DOHH2 (cell line): ENCODE results near the gene ITGAX.

Experiments
- H3F3A ChIP-seq: fragments of 200-600 bp; sonication (generic), shearing (Covaris generic); 2 replicates; pipeline ENCODE4 v1.6.0; 2016; ENCODE audit warnings: antibody characterized with exemption, mild to moderate bottlenecking; ENCODE audit not compliant: control insufficient read depth, insufficient read depth
- H3K27ac ChIP-seq: fragments of 200-600 bp; sonication (generic); 2 replicates; pipeline ENCODE4 v1.5.1; 2014; ENCODE audit warnings: low read depth, mild to moderate bottlenecking, low read length, moderate library complexity
- H3K27me3 ChIP-seq: fragments of 200-600 bp; sonication (generic); 2 replicates; pipeline ENCODE4 v1.6.1; 2014; ENCODE audit warnings: mild to moderate bottlenecking, low read length, mixed read lengths; ENCODE audit not compliant: control insufficient read depth
- H3K36me3 ChIP-seq: fragments of 200-600 bp; sonication (generic); 2 replicates; pipeline ENCODE4 v1.6.1; 2014; ENCODE audit warnings: mild to moderate bottlenecking, low read length, moderate library complexity, mixed read lengths; ENCODE audit not compliant: control insufficient read depth
- H3K4me1 ChIP-seq: fragments of 200-600 bp; sonication (generic); 2 replicates; pipeline ENCODE4 v1.6.1; 2014; ENCODE audit warnings: mild to moderate bottlenecking, low read length, mixed read lengths; ENCODE audit not compliant: control insufficient read depth
- H3K4me2 ChIP-seq: fragments of 200-600 bp; sonication (generic); 2 replicates; pipeline ENCODE4 v1.6.0; 2014; ENCODE audit warnings: mild to moderate bottlenecking, low read length, moderate library complexity
- H3K4me3 ChIP-seq: fragments of 200-600 bp; sonication (generic); 2 replicates; pipeline ENCODE4 v1.5.1; 2014; ENCODE audit warnings: mild to moderate bottlenecking, low read length, mixed read lengths
- H3K79me2 ChIP-seq: fragments of 200-600 bp; sonication (generic); 2 replicates; pipeline ENCODE4 v1.6.1; 2014; ENCODE audit warnings: mild to moderate bottlenecking, low read length, mixed read lengths; ENCODE audit not compliant: control insufficient read depth
- H3K9me2 ChIP-seq: fragments of 200-600 bp; sonication (generic); replicated peaks from 2 replicates; pipeline ENCODE4 v1.6.1; 2014; ENCODE audit warnings: mild to moderate bottlenecking, low read length, mixed read lengths; ENCODE audit not compliant: control insufficient read depth
- H3K9me3 ChIP-seq: fragments of 200-600 bp; sonication (generic); 2 replicates; pipeline ENCODE4 v1.6.1; 2014; ENCODE audit warnings: antibody characterized with exemption, low read length, mixed read lengths; ENCODE audit not compliant: control insufficient read depth, insufficient read depth
- H4K20me1 ChIP-seq: fragments of 200-600 bp; sonication (generic); 2 replicates; pipeline ENCODE4 v1.6.0; 2014; ENCODE audit warnings: low read depth, mild to moderate bottlenecking, antibody characterized with exemption, low read length, moderate library complexity; ENCODE audit not compliant: control insufficient read depth, insufficient read depth
- CTCF ChIP-seq: fragments of 200-600 bp; sonication (generic); IDR thresholded peaks from one replicate; pipeline ENCODE4 v1.5.1; 2014; ENCODE audit warnings: antibody characterized with exemption, mild to moderate bottlenecking, low read depth, low read length; ENCODE audit not compliant: poor library complexity, severe bottlenecking
- EZH2phosphoT487 ChIP-seq: fragments of 200-600 bp; sonication (generic); IDR thresholded peaks from 2 replicates; pipeline ENCODE4 v1.6.1; 2017; ENCODE audit warnings: borderline replicate concordance, mild to moderate bottlenecking, antibody characterized with exemption, low read length, moderate library complexity, mixed read lengths

The ITGAX gene

DNA sequence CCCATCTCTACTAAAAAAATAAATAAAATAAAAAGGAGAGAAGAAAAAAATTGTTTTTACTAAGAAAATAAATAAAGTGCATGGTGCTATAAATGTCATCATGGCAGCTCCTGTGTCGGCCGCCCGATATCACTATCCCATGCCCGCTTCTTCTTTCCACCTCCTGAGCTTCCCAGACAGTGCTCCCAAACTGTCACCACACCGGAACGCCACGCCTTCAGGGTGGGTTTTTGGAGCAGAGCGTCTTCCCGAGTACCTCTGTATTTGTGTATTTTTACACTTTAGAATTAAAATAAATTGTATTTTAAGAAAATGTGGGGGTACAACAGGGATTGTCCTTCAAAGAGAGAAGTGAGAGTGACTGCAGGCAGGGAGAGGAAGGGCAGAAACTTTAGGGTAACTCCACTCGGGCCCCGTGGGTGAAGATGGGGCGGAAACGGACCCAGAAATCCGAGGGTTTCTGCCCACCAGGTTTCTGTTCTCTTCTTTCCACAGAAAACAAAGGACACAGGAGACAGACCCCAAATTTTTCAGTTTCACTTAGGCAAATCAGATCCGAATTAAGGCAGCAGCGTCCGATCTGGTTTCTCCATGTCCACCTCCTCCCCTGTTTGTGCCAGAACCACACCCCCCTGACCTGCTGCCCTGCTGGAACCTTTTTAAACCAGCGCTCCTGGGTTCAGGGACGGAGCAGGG is 3.6 kb upstream of the ITGAX start:
- H3K9me2 ChIP-seq, result no peaks in the 10 kb centered on the region
- TF ChIP-seq EZH2phosphoT487 (no peak), CTCF (no peak)
- H4K20me1 ChIP-seq, result no peaks in the 10 kb centered on the region
- H3K4me1 ChIP-seq, result peaks cover 18% of the 10 kb centered on the region
- no peak overlapping the region for H3K27ac ChIP-seq
- no peaks in the 10 kb centered on the region for H3K36me3 ChIP-seq
- no peaks in the 10 kb centered on the region for H3K9me3 ChIP-seq
- no peaks in the 10 kb centered on the region for H3K79me2 ChIP-seq
- no peaks in the 10 kb centered on the region for H3F3A ChIP-seq
- H3K27me3 ChIP-seq, result peaks cover 17% of the 10 kb centered on the region
- no peak overlapping the region for H3K4me3 ChIP-seq
- H3K4me2 ChIP-seq, result no peak overlapping the region

DNA sequence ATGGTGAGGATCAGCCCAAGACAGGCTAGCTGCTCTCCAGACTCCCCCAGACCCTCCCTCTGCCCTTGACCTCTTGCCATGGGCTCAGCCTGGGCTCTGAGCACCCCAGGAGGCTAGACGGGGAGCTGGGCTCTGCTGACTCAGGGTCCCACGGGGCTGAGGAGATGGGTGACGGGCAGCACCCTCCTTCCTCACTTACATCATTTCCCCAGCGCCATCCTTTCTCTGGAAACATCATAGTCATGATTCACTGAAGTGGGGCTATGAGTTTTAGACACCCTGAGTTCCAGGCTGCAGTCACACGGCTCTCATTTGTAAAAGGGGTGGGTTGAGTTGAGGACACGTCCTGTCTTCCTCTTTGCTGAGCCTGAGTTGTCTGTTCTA is 3.0 kb upstream of the ITGAX start:
- peak overlapping the region; percentile 28 for H3K4me2 ChIP-seq

GRCh38 chr16:31352376-31353115 is 2.4 kb upstream of the ITGAX start:
- H3K9me3 ChIP-seq, result no peaks in the 10 kb centered on the region
- H3K4me2 ChIP-seq, result peak overlapping the region; percentile 28
- H3F3A ChIP-seq, result no peaks in the 10 kb centered on the region

More for the DNA sequence above, 3.0 kb upstream of the ITGAX start:
- Histone ChIP-seq H3K79me2 (no peaks in the 10 kb centered on the region), H4K20me1 (no peaks in the 10 kb centered on the region), H3K4me3 (no peak overlapping the region), H3F3A (no peaks in the 10 kb centered on the region), H3K4me1 (peaks cover 18% of the 10 kb centered on the region), H3K9me2 (no peaks in the 10 kb centered on the region), H3K27me3 (peaks cover 17% of the 10 kb centered on the region), H3K36me3 (no peaks in the 10 kb centered on the region), H3K9me3 (no peaks in the 10 kb centered on the region), H3K27ac (no peak overlapping the region)
- no peak for TF ChIP-seq CTCF
- TF ChIP-seq EZH2phosphoT487, result no peak

More at GRCh38 chr16:31352376-31353115, 2.4 kb upstream of the ITGAX start:
- no peaks in the 10 kb centered on the region for H3K79me2 ChIP-seq
- H3K27ac ChIP-seq, result no peak overlapping the region
- peaks cover 18% of the 10 kb centered on the region for H3K4me1 ChIP-seq
- no peaks in the 10 kb centered on the region for H3K36me3 ChIP-seq
- H3K27me3 ChIP-seq, result peaks cover 17% of the 10 kb centered on the region
- no peaks in the 10 kb centered on the region for H3K9me2 ChIP-seq
- no peak overlapping the region for H3K4me3 ChIP-seq
- H4K20me1 ChIP-seq, result no peaks in the 10 kb centered on the region
- TF ChIP-seq CTCF, result no peak
- TF ChIP-seq EZH2phosphoT487, result no peak
